Measurements from ENCODE around the gene PITX1. TPM values are rescaled to one million over a fixed set of nuclear protein-coding genes. Genes with fewer than 3 reads are reported as not detected.

PITX1 gene
- total and polyA plus RNA-seq, 4 donors = 0.43 to 1.3 (median 0.72) TPM

DNA sequence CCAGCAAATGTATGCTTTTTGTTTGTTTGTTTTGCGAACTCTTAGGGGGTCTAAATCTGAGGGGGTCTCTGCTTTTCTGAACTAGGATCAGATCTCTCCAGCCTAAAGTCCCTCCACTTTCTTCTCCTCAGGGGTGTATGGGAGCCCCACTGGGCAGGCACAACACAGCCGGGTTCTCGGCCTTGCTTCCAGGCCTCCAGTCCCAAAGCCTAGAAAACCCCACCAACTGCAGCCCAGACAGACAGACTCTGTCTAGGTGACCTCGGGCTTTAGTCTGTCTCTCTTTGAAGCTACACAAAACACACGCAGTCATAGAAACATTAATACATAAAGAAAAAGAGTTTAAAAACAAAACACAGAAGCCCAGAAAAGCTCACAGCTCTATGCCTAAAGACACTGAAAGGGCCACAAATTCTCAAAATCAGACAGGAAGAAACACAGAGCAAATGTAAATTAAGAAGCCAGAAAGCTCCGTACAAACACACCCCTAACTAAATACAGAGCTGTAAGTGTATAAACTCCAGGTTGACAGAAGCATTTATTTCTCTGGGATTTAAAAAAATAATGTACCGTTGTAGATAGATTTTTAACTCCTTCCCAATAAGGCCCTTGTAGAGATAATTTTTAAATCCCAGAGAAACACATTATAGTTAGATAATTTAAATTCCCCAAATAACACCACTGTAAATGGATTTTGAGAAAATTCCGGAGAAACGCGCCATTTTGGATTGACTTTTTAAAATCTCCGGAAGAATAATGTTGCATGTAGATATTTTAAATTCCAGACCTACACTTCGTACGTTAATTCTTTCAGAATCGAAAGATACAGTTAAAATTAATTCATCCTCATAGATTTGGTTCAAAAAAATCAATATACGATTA is 2.0 kb downstream of the PITX1 start:
- peak in 2 of 3 donors; percentile 27 to 57 for DNase-seq
- peaks cover 0 to 27% (median 11%) of the 10 kb centered on the region in 5 donors for H3K4me1 ChIP-seq (ENCODE audit: control insufficient read depth in 5 of 5, insufficient read depth in 5 of 5, low read length in 5 of 5)
- TF ChIP-seq, protein P1, sequence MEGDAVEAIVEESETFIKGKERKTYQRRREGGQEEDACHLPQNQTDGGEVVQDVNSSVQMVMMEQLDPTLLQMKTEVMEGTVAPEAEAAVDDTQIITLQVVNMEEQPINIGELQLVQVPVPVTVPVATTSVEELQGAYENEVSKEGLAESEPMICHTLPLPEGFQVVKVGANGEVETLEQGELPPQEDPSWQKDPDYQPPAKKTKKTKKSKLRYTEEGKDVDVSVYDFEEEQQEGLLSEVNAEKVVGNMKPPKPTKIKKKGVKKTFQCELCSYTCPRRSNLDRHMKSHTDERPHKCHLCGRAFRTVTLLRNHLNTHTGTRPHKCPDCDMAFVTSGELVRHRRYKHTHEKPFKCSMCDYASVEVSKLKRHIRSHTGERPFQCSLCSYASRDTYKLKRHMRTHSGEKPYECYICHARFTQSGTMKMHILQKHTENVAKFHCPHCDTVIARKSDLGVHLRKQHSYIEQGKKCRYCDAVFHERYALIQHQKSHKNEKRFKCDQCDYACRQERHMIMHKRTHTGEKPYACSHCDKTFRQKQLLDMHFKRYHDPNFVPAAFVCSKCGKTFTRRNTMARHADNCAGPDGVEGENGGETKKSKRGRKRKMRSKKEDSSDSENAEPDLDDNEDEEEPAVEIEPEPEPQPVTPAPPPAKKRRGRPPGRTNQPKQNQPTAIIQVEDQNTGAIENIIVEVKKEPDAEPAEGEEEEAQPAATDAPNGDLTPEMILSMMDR (IDR thresholded peaks at IDR 0.05; ENCODE audit: control extremely low read depth, extremely low read depth) = no peak
- H3K9ac ChIP-seq (ENCODE audit: insufficient read depth in 1 of 2, low read length in 2 of 2) = no peak overlapping the region
- H3K27ac ChIP-seq (ENCODE audit: low read depth in 1 of 2, low read length in 1 of 2) = no peak overlapping the region
- H3K9me3 ChIP-seq (ENCODE audit: control insufficient read depth in 4 of 4, insufficient read depth in 3 of 4, low read length in 3 of 4) = peaks cover 0 to 12% (median 0%) of the 10 kb centered on the region in 4 donors
- peaks cover 17 to 85% (median 82%) of the 10 kb centered on the region in 3 donors for H3K27me3 ChIP-seq (ENCODE audit: control insufficient read depth in 3 of 3, insufficient read depth in 3 of 3, low read length in 2 of 3)
- ATAC-seq (ENCODE audit: insufficient read depth, low FRiP score) = no peak
- WGBS, 2 donors = 19 to 31% methylated on average over 15 of the region's 15 CpGs
- no peaks in the 10 kb centered on the region for H3K36me3 ChIP-seq (ENCODE audit: control insufficient read depth in 4 of 4, insufficient read depth in 4 of 4, low read length in 4 of 4)
- H3K4me3 ChIP-seq = no peak overlapping the region

DNA sequence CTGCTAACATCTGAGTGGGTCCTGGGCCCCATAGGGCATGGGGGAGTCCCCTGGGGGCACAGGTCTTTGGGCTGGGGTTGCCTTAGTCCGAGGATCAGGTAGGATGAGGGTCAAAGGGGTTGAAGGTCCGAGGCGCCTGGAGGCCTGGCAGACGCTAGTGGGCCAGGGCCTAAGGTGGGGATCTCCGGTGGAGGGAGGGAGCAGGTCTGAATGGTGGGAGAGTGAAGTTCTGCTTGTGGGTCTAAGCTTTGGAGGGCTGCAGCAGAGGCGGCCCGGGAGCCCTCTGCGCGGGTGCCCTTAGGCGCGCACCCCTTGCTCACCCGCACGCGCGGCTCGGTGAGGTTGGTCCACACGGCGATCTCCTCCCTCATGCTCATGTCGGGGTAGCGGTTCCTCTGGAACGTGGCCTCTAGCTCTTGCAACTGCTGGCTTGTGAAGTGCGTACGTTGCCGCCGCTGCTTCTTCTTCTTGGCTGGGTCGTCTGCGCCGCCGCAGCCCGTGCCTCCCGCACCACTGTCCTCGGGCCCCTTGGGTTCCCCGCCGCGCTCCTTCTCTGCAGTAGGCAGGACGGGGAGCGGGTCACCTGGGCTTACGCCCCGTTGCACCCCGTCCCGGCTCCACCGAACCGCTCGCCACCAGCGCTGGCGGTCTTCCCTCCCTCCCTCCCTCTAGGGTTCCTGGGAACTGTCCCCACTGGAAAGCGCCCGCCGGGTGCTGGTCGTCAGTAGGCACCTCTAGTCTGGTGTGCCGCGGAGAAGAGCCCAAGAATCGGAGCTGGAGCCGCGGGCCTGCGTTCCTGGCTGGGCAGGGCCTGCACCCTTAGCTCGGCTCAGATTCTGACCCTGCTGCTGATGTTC is 2.8 kb downstream of the PITX1 start:
- Histone ChIP-seq H3K9ac (ENCODE audit: insufficient read depth in 1 of 2, low read length in 2 of 2) (no peak overlapping the region), H3K9me3 (ENCODE audit: control insufficient read depth in 4 of 4, insufficient read depth in 3 of 4, low read length in 3 of 4) (peaks cover 0 to 9% (median 0%) of the 10 kb centered on the region in 4 donors), H3K4me3 (no peak overlapping the region), H3K27me3 (ENCODE audit: control insufficient read depth in 3 of 3, insufficient read depth in 3 of 3, low read length in 2 of 3) (peaks cover 17 to 84% (median 82%) of the 10 kb centered on the region in 3 donors), H3K4me1 (ENCODE audit: control insufficient read depth in 5 of 5, insufficient read depth in 5 of 5, low read length in 5 of 5) (peaks cover 0 to 27% (median 11%) of the 10 kb centered on the region in 5 donors), H3K27ac (ENCODE audit: low read depth in 1 of 2, low read length in 1 of 2) (no peak overlapping the region), H3K36me3 (ENCODE audit: control insufficient read depth in 4 of 4, insufficient read depth in 4 of 4, low read length in 4 of 4) (no peaks in the 10 kb centered on the region)
- DNase-seq = peak; percentile 35 to 41 (median 40)
- WGBS, 2 donors = 9 to 14% methylated on average over 54 to 57 of the region's 57 CpGs
- TF ChIP-seq, protein P1 (IDR thresholded peaks at IDR 0.05; ENCODE audit: control extremely low read depth, extremely low read depth) = no peak
- ATAC-seq (ENCODE audit: insufficient read depth, low FRiP score) = no peak

DNA sequence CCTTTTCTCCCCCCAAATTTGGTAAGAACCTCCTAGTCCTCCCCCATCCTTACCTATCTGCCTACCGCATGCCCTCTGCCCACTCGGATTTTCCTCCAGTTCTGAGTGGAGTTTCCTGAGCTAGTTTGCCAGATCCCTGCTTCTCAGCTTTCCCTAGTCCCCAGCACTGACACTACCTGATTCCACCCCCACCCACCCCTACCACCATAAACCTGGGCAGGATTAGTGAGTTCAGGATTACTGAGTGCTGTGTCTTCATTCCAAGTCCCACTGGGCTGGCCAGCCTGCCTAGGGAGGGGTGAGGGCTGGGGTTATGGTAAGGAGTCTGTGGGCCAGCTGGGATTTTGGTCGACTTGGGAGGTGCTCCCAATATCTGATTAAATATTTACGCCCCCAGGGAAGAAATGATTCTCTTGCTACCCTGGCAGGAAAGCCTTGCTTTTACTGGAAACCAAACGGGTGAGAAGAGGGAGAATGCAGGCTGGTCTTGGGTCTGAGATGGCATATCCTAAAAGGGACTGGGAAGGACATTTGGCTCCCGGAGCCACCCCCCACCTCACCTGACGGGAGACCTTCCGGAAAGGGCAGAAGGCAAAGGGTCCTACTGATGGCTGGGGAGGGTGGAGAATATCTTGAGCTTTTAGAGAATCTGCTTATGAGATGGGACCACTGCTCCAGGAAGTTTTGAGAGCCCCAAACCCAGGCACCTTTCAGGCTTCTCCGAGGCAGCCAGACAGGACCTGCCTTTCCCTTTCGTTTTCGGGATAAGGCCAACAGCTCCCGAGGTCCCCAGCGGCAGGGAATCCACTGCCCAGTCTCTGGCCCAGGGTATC is 3.7 kb downstream of the PITX1 start:
- no peak overlapping the region for H3K9ac ChIP-seq (ENCODE audit: insufficient read depth in 1 of 2, low read length in 2 of 2)
- ATAC-seq (ENCODE audit: insufficient read depth, low FRiP score) = no peak
- H3K27me3 ChIP-seq (ENCODE audit: control insufficient read depth in 3 of 3, insufficient read depth in 3 of 3, low read length in 2 of 3) = peaks cover 13 to 85% (median 79%) of the 10 kb centered on the region in 3 donors

More for the DNA sequence above, 3.7 kb downstream of the PITX1 start:
- WGBS, 2 donors = 9 to 15% methylated on average over 13 of the region's 13 CpGs
- Histone ChIP-seq H3K4me3 (no peak overlapping the region), H3K36me3 (ENCODE audit: control insufficient read depth in 4 of 4, insufficient read depth in 4 of 4, low read length in 4 of 4) (no peaks in the 10 kb centered on the region), H3K27ac (ENCODE audit: low read depth in 1 of 2, low read length in 1 of 2) (no peak overlapping the region), H3K9me3 (ENCODE audit: control insufficient read depth in 4 of 4, insufficient read depth in 3 of 4, low read length in 3 of 4) (peaks cover 0 to 9% (median 0%) of the 10 kb centered on the region in 4 donors), H3K4me1 (ENCODE audit: control insufficient read depth in 5 of 5, insufficient read depth in 5 of 5, low read length in 5 of 5) (peaks cover 0 to 27% (median 11%) of the 10 kb centered on the region in 5 donors)
- DNase-seq = peak in 1 of 3 donors; percentile 20
- TF ChIP-seq, protein P1 (IDR thresholded peaks at IDR 0.05; ENCODE audit: control extremely low read depth, extremely low read depth) = no peak
